Measurements from ENCODE around the gene TRABD2B.

GRCh38 chr1:47935163-47935562, 62.0 kb downstream of the TRABD2B start:
- TF ChIP-seq POLR2A (IDR thresholded peaks at IDR 0.05; ENCODE audit: low read depth, low read length) (no peak), CTCF (conservative IDR thresholded peaks at IDR 0.05; ENCODE audit: low read depth, low read length) (no peak), SMC3 (IDR thresholded peaks at IDR 0.05; ENCODE audit: low read depth, low read length) (no peak), BHLHE40 (IDR thresholded peaks at IDR 0.05; ENCODE audit: low read depth, low read length) (no peak), RFX5 (IDR thresholded peaks at IDR 0.05; ENCODE audit: low read depth, low read length) (no peak), FOS (IDR thresholded peaks at IDR 0.05; ENCODE audit: low read depth, low read length) (no peak), CHD1 (IDR thresholded peaks at IDR 0.05; ENCODE audit: low read depth, low read length) (no peak)
